Stimulated activated CD4-positive, alpha-beta T cell treated with anti-CD3 and anti-CD28 coated beads, Interleukin-1b, Interleukin-23, amount 100 ng/mL, for 24 hours (primary cell): ENCODE results near the gene GABRG2.

Source experiments
- DNase-seq, 4 experiments: peaks; one replicate each; pipeline ENCODE4 v3.0.0-alpha.2; 2020; ENCODE audit warnings: low read depth in 4 of 4, low spot score in 1 of 4

GABRG2 gene

DNA sequence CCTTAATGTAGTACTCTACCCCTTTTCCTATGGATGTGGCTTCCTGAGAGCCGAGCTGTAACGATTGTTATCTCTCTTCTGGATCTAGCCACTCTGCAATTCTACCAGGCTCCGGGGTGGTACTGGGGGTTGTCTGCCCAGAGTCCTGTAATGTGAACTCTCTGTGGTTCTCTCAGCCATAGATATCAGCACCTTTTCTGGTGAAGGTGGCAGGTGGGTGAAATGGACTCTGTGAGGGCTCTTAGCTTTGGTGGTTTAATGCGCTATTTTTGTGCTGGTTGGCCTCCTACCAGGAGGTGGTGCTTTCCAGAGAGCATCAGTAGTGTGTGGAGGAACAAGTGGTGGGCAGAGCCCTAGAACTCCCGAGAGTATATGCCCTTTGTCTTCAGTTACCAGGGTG, 122.1 kb downstream of the GABRG2 start:
- DNase-seq = no peak

DNA sequence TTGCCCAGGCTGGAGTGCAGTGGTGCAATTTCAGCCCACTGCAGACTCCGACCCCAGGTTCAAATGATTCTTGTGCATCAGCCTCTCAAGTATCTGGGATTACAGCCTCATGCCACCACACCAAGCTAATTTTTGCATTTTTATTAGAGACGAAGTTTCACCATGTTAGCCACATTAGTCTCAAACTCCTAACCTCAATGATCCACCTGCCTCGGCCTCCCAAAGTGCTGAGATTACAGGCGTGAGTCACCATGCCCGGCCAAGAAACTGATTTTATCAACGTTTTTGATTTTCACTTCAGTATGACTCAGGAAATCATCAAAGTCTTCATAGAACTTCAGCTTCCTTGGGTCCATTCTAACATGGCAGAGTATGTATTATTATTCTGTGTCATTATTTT, 125.4 kb downstream of the GABRG2 start:
- no peak for DNase-seq

DNA sequence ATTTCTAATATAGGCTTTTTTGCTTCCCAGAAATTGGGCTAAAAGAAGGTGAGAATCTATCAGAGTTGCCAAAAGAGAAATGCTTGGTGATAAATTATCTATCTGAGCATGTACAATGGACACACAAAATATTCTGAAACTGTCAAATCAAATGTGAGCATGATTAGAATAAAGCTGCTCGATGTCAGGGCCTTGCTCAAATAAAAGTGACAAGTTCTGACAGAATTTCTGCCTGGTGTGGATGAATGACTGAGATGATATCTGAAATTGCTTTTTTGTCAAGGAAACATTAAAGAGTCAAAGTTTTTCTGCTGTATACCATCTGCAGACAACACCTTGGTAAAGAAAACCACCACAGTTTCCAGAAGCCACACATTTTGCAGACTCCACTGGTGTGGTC, 128.8 kb downstream of the GABRG2 start:
- DNase-seq = no peak

DNA sequence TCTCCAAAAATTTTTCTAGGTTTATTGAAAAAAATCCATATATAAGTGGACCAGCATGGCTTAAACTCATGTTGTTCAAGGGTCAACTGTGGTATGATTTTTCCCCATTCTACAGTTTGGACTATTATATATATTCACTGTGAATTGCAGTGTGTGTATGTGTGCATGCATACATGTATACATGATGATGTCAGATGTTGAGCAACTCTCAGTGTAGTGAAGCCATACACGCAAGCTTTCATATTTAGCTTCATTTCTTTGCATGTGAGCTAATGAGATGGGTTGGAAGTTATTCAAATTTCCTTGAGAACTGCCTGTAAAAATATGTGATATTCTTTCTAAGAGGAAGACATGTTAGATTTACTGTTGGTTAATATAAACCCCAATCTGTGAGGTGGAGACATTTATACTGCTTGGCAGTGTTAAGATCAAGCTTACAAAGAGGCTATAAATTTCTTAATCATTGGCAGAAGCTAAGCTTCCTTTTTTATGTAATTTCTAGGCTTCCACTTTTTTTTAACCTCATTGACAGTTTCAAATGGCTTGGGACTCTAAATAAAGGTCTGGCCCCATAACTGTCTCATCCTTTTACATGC, 134.8 kb downstream of the GABRG2 start:
- no peak for DNase-seq
